Loucy (cell line): ENCODE measurements around the gene OR51G2.

Source experiments
- H2AFZ ChIP-seq: fragments of 200-600 bp; sonication (generic); 2 replicates; pipeline ENCODE4 v1.6.0; 2016; ENCODE audit warnings: antibody characterized with exemption, mild to moderate bottlenecking, low read length, moderate library complexity
- H3F3A ChIP-seq: fragments of 200-600 bp; 2 replicates; pipeline ENCODE4 v1.6.0; 2016; ENCODE audit warnings: antibody characterized with exemption, low read depth, mild to moderate bottlenecking
- H3K27me3 ChIP-seq: fragments of 200-600 bp; sonication (generic); 2 replicates; pipeline ENCODE4 v1.6.1; 2014; ENCODE audit warnings: low read length, mild to moderate bottlenecking; ENCODE audit not compliant: insufficient read depth, poor library complexity, severe bottlenecking
- H3K36me3 ChIP-seq: fragments of 200-600 bp; sonication (generic); 2 replicates; pipeline ENCODE4 v1.6.1; 2016; ENCODE audit warnings: low read length; ENCODE audit not compliant: insufficient read depth
- H3K4me1 ChIP-seq: fragments of 200-600 bp; sonication (generic); 2 replicates; pipeline ENCODE4 v1.5.1; 2014; ENCODE audit warnings: low read length, mild to moderate bottlenecking; ENCODE audit not compliant: insufficient read depth, poor library complexity, severe bottlenecking
- H3K4me2 ChIP-seq: fragments of 200-600 bp; sonication (generic); 2 replicates; pipeline ENCODE4 v1.6.0; 2014; ENCODE audit warnings: antibody characterized with exemption, low read length, low read depth, mild to moderate bottlenecking; ENCODE audit not compliant: poor library complexity, severe bottlenecking
- H3K4me3 ChIP-seq: fragments of 200-600 bp; sonication (generic); 2 replicates; pipeline ENCODE4 v1.5.1; 2014; ENCODE audit warnings: low read length, mild to moderate bottlenecking, mixed read lengths; ENCODE audit not compliant: poor library complexity, severe bottlenecking
- H3K79me2 ChIP-seq: fragments of 200-600 bp; sonication (generic); 2 replicates; pipeline ENCODE4 v1.6.1; 2014; ENCODE audit warnings: low read length; ENCODE audit not compliant: insufficient read depth
- H3K9ac ChIP-seq: fragments of 200-600 bp; sonication (generic); 2 replicates; pipeline ENCODE4 v1.6.0; 2014; ENCODE audit warnings: mild to moderate bottlenecking, low read depth, low read length, moderate library complexity; ENCODE audit not compliant: poor library complexity, severe bottlenecking
- H3K9me2 ChIP-seq: fragments of 200-600 bp; sonication (generic); replicated peaks from 2 replicates; pipeline ENCODE4 v1.6.1; 2016; ENCODE audit warnings: low read depth, low read length, mixed read lengths
- H3K9me3 ChIP-seq: fragments of 200-600 bp; sonication (generic); 2 replicates; pipeline ENCODE4 v1.6.1; 2014; ENCODE audit warnings: mild to moderate bottlenecking, antibody characterized with exemption, low read length, low read depth; ENCODE audit not compliant: insufficient read depth
- H4K20me1 ChIP-seq: fragments of 200-600 bp; sonication (generic); 2 replicates; pipeline ENCODE4 v1.6.0; 2014; ENCODE audit warnings: antibody characterized with exemption, low read length, mild to moderate bottlenecking; ENCODE audit not compliant: insufficient read depth, poor library complexity, severe bottlenecking
- CTCF ChIP-seq: fragments of 200-600 bp; sonication (generic); conservative IDR thresholded peaks from 2 replicates; pipeline ENCODE4 v1.5.1; 2014; ENCODE audit warnings: mild to moderate bottlenecking, antibody characterized with exemption, low read length
- EZH2phosphoT487 ChIP-seq: fragments of 200-600 bp; IDR thresholded peaks from 2 replicates; pipeline ENCODE4 v1.6.1; 2018; ENCODE audit warnings: antibody characterized with exemption, mild to moderate bottlenecking, moderate library complexity, borderline replicate concordance

OR51G2 gene, protein sequence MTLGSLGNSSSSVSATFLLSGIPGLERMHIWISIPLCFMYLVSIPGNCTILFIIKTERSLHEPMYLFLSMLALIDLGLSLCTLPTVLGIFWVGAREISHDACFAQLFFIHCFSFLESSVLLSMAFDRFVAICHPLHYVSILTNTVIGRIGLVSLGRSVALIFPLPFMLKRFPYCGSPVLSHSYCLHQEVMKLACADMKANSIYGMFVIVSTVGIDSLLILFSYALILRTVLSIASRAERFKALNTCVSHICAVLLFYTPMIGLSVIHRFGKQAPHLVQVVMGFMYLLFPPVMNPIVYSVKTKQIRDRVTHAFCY

GRCh38 chr11:4919250-4919649, at the start of gene OR51G2:
TSS of gene OR51G2 (minus strand) at chr11:4919350. CDS start at chr11:4915663, 3,687 bp downstream.
- Histone ChIP-seq H3F3A (no peaks in the 10 kb centered on the region), H3K79me2 (no peaks in the 10 kb centered on the region), H3K27me3 (no peaks in the 10 kb centered on the region), H2AFZ (no peak within 1 kb of the TSS), H3K9me3 (no peaks in the 10 kb centered on the region), H3K36me3 (no peaks in the 10 kb centered on the region), H4K20me1 (no peaks in the 10 kb centered on the region), H3K4me1 (no peaks in the 10 kb centered on the region), H3K4me2 (no peak within 1 kb of the TSS), H3K9me2 (no peaks in the 10 kb centered on the region), H3K9ac (no peak within 1 kb of the TSS), H3K4me3 (no peak within 1 kb of the TSS)
- TF ChIP-seq CTCF = no peak
- TF ChIP-seq EZH2phosphoT487 = no peak

DNA sequence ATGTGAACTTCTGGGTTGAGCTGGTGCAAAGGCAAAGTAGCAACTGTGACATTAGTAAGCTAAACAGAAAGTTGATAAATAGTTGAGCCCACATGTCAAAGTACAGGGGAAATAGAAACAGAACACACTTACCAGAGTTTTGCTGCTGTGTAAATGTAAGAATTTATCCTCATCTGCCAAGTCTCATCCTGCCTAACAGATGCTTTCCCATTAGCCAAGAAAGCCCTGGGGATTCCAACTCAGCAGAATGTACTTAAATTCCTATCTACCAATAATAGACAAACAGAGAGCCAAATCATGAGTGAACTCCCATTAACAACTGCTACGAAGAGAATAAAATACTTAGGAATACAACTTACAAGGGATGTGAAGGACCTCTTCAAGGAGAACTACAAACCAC, 43.7 kb upstream of the OR51G2 start:
- TF ChIP-seq CTCF = no peak
- TF ChIP-seq EZH2phosphoT487 = no peak
- Histone ChIP-seq H3K9me2 (no peaks in the 10 kb centered on the region), H3K36me3 (no peaks in the 10 kb centered on the region), H2AFZ (no peak overlapping the region), H3K4me2 (no peak overlapping the region), H3K79me2 (no peaks in the 10 kb centered on the region), H3K9me3 (no peaks in the 10 kb centered on the region), H3K9ac (no peak overlapping the region), H3K4me3 (no peak overlapping the region), H3F3A (no peaks in the 10 kb centered on the region), H3K27me3 (no peaks in the 10 kb centered on the region), H4K20me1 (no peaks in the 10 kb centered on the region), H3K4me1 (no peaks in the 10 kb centered on the region)

DNA sequence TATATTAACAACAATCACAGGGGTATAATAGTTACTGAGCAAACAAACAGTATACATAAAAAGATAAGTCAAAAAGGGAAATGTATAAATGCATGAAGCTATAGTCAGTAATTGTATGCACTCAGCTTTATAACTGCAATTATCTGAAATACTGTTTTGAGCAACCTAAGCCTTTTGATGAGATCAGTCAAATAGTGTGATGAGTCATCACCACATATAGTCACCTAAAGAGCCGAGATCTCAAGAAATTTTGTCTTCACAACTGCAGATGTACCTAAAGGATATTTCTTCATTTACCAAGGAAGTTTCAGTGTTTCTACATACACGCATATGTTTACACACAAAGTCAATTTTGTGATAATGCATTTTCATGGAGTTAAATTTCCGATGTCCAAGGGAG, 41.7 kb upstream of the OR51G2 start:
- Histone ChIP-seq H3K79me2 (no peaks in the 10 kb centered on the region), H4K20me1 (no peaks in the 10 kb centered on the region), H3F3A (no peaks in the 10 kb centered on the region), H3K4me3 (no peak overlapping the region), H3K9ac (no peak overlapping the region), H3K36me3 (no peaks in the 10 kb centered on the region), H3K4me1 (no peaks in the 10 kb centered on the region), H3K27me3 (no peaks in the 10 kb centered on the region), H3K9me2 (no peaks in the 10 kb centered on the region), H2AFZ (no peak overlapping the region), H3K4me2 (no peak overlapping the region), H3K9me3 (no peaks in the 10 kb centered on the region)
- TF ChIP-seq CTCF (no peak), EZH2phosphoT487 (no peak)
